NCI-H1092 (cell line): ENCODE data around the gene SPATA46.

ENCODE experiments used
- DNase-seq: peaks from one replicate; lab custom pipeline; 2025; lab: John Stamatoyannopoulos, UW

SPATA46 gene

GRCh38 chr1:162374406-162374805 is 2.2 kb downstream of the SPATA46 start:
- no peak for DNase-seq

DNA sequence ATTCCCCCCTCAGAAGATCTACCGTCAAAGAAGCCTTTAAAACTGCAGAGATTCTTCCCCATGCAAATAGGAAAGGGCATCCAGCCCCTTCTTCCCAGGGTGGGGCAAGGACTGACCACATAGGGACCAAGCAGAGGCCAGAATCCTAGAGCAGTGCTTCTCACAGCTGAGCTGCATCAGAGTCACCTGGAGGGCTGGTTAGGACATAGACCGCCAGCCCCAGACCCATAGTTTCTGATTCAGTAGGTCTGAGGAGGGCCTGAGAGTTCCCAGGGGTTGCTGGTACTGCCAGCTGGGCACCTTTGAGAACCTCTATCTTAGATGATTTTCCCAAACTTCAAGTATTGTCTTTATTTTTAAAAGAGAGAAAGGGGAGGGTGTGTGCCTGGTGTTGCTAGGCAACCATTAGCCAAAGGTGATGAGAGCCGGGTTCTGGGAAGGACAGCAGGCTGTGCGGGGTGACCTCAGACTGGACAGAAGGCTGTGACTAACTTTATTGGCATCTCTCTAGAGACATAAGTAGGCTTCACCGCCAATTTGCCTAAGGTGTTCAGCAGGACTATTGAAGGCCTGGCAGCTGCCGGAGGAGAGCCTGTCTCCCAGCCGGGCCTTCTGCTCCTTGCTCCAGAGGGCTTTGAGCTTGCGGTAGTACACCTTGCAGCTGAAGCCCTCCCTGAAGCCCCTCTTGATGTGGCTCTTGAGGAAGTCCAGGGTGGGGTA is 3.0 kb downstream of the SPATA46 start:
- DNase-seq, result no peak

DNA sequence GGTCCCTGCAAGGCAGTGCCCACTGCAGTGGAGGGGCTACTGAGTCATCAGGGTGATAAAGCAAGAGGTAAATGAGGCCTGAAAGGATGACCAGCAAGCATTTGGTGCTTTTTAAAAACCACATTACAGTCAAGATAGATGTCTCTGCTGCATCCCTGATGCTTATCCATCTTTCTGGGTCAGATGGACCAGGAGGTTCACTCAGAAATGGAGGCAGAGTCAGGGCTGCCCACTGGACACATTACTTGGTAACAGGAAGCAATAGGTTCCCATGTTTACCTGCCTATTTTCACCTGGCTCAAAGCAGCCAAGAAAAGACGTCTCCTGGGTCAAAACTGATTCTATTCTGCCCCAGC is 3.6 kb downstream of the SPATA46 start:
- no peak for DNase-seq

- no peak for DNase-seq
Measured at GRCh38 chr1:162372159-162373071, 4.2 kb downstream of the SPATA46 start.

DNA sequence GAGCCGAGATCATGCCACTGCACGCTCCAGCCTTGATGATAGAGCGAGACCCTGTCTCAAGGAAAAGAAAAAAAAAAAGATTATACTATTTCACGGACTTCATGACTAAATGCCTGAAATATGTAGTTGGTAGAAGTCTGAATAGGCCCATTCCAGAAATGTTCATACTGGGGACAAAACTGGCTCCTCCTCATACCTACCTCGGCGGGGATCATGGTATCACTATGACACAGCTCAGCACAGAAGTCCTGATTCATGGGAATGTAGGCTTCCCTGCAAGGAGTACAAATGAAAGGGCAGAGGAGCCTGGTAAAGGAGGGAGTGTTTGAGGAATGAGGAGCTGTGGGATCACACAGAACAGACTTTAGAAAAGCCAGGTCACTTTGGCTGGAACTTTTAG is 5.0 kb downstream of the SPATA46 start:
- DNase-seq, result no peak

DNA sequence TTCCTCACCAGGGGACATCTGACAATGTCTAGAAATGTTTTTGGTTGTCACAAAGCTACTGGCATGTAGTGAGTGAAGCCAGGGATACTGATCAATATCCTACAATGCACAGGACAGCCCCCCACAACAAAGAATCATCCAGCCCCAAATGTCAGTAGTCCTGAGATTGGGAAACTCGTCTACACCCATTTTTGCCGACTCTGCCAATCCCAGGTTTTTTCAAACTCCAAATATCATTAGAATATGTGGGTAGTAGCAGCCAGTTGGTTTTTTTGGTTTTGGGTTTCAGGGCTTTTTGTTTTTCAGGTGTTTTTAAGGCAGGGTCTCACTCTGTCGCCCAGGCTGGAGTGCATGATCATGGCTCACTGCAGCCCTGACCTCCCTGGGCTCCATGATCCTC is 5.9 kb downstream of the SPATA46 start:
- no peak for DNase-seq

DNA sequence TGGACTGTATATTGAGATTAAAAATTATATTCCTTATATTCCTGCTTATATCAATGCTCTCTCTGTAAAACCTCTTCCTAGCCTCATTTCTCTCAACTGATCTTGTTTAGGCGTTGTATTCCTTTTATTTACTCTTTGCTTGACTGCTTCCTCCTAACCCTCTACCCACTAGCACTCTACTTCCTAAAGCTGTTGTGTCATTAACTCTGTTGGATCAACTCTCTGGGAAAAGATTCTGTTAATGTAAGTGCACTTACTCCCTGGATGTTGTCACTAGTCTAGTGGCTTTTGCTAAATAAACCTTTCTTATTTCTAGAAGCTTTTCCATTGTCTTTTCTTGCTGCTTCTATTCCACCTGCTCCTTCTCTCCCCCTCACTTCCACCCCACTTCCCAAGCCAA is 6.5 kb downstream of the SPATA46 start:
- no peak for DNase-seq

- DNase-seq, result no peak
Measured at GRCh38 chr1:162369571-162369970, 7.1 kb downstream of the SPATA46 start.

- no peak for DNase-seq
Measured at GRCh38 chr1:162368451-162368850, 8.2 kb downstream of the SPATA46 start.

GRCh38 chr1:162367772-162368171 is 8.9 kb downstream of the SPATA46 start:
- no peak for DNase-seq

DNA sequence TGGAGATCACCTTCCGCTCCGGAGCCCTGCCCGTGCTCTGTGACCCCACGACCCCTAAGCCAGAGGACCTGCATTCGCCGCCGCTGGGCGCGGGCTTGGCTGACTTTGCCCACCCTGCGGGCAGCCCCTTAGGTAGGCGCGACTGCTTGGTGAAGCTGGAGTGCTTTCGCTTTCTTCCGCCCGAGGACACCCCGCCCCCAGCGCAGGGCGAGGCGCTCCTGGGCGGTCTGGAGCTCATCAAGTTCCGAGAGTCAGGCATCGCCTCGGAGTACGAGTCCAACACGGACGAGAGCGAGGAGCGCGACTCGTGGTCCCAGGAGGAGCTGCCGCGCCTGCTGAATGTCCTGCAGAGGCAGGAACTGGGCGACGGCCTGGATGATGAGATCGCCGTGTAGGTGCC is 9.6 kb downstream of the SPATA46 start:
- DNase-seq, result no peak

DNA sequence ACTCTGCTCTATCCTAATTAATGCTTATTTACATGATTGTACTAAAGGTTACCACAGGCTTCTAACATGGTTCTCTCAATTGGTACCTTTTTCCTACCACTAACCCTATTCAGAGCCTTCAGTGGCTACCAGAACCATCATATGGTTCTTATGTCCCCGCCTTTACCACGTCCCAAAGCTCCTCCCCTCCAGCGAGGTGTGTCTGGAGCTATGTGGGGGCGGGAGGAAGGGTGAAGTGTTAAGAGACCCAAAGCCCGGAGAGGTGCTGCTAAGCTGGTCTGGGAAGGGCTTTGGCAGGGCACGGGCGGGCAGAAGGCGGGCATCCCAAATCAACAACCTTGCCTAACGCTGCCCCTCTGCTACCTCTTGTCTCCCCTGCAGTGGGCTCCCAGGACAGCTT is 10.0 kb downstream of the SPATA46 start:
- DNase-seq, result no peak

GRCh38 chr1:162366149-162366548 is 10.5 kb downstream of the SPATA46 start:
- DNase-seq, result no peak

- no peak for DNase-seq
Measured at GRCh38 chr1:162365284-162366020, 11.2 kb downstream of the SPATA46 start.

DNA sequence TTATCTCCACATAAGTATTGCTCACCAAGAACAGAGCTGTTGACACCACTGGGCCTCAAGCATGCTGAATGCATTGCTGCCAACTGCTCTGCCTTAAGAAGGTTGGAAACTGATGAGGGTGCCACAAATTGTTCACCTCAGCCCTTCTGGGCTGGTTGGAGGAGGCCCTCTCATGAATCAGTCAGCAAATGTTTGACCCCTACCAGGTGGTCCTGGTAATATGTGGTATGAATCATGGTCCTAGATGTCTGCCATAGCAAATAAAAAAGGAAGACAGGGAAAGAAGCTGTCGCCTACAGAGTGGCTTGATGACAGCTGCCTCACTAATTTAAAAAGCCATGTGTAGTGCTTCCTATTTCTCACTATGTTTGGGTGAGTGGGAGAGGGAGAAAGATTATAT is 12.2 kb downstream of the SPATA46 start:
- DNase-seq, result no peak

DNA sequence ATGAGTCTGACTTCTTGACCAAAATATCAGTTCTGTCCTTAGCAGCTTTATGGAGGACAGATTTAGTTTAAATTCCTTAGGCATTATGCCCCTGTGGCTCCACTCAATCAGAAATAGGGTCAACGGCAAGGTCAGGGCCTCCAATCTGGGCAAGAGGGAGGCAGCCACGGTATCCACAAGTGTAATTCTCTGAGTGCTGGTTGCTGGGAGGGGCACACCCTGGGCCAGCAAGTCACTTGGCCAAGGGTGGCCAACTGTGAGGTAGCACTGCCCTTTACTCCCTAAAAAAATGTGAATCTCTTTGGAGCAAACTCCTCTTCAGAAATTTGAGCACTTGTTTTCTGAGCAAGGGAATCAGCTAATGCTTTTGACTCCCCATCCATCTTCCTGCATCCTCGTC is 12.8 kb downstream of the SPATA46 start:
- no peak for DNase-seq

DNA sequence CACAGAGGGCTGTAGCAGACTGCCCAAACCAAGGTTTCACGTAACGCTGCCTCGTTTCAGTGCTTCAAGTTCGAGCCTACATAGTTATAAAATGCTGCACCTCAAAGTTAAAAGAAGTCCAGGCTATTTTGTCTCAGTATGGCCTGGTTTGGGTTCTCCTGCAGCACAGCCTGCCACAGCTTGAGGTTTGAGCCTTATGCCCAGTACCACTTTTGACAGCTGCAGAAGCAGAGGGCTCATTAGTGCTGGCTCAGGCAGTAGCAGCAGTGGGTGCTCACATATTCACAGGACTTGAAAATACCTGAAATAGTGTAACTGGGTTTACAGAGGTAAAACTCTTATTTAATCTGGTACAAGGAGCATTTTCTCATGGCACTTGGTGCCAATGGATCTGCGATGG is 15.3 kb downstream of the SPATA46 start:
- no peak for DNase-seq

- DNase-seq, result no peak
Measured at GRCh38 chr1:162360874-162361260, 15.8 kb downstream of the SPATA46 start.

DNA sequence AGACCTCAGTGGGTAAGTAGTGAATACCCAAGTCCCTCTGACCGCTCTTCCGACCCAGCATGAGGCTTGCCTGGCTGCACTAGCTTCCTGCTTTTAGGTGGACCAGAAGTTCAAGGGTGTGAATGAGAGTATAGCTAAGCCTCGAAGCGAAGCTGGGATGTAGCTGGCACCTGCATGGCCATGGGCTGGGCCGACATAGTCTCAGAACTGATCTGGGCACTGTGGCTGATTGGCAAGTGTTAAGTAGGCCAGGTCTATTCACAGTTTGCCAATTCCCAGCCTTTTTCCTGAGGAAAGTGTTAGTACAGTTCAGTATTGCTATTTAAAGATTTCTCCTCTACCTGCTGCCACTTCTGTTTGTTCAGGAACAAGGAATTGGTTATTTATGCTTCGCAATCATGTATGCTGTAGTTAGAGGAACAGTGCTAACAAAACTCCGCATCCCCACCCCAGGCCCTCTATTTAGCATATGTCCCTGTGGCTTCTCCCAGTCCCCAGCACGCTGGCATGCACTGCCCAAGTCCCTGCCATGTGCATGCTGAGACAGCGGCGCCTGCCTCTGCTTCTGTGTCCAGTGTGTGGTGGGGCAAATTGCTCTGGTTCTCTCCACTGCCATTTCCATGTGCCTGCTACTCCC is 16.3 kb downstream of the SPATA46 start:
- no peak for DNase-seq

GRCh38 chr1:162359523-162360236 is 17.0 kb downstream of the SPATA46 start:
- no peak for DNase-seq

GRCh38 chr1:162358928-162359327 is 17.7 kb downstream of the SPATA46 start:
- no peak for DNase-seq
